WI38 (cell line): ENCODE data around the gene GAL.

Source experiments
- H3K4me3 ChIP-seq: 2 replicates; pipeline ENCODE4 v1.5.1; 2011; ENCODE audit warnings: low read depth, mild to moderate bottlenecking, control low read depth, low read length
- CTCF ChIP-seq: IDR thresholded peaks from 2 replicates; pipeline ENCODE4 v1.5.1; 2012; ENCODE audit warnings: low read depth, mild to moderate bottlenecking, control low read depth, low read length

GAL gene

GRCh38 chr11:68690671-68691401 lies 6.5 kb downstream of the GAL start:
- TF ChIP-seq CTCF: no peak
- H3K4me3 ChIP-seq: no peak overlapping the region

DNA sequence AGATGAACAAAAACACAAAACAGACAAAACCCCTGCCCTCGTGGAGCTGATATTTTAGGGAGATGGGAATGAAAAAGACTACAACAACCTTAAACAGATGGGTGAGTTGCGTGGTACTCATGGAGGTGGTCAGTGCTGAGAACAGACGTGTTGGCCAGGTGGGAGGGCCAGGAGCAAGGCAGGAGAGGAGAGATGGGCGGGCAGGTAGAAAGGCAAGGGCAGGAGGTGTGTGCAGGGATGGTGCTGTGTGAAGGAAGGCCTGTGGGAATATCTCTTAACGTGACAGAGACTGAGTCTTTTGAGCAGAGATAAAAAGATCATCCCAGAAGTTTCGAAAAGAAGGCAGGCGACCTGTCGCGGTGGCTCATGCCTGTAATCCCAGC lies 7.0 kb downstream of the GAL start:
- no peak for TF ChIP-seq CTCF
- H3K4me3 ChIP-seq: no peak overlapping the region

GRCh38 chr11:68692115-68692514 lies 7.8 kb downstream of the GAL start:
- no peak overlapping the region for H3K4me3 ChIP-seq

DNA sequence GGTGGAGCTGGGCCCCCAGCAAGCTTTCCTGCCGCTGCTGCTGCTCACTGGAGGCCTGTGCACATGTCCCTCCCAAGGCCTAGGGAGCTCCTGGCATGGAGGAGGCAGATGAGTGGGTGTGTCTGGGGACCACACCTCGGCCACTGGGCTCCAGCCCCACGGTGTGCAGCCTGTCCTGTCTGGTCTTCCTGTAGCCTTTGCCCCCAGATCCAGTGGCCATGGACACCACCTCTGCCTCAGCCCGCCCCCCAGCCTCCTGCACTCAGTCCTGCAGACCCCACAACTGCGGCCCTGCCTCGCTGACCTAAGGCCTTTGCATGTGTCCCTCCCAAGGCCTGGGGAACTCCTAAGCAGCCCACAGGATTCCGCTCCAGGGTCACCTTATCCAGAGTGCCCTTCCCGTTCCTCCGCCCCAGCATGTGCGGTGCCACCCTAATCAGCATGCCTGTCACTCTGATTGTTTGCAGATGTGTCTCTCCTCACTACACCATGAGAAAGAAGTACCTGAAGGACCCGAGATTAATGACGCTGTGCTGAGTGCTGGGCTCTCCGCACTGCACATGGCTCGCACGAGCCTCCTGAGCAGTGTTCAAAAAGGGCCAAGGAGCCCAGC lies 8.6 kb downstream of the GAL start:
- no peak for TF ChIP-seq CTCF
- no peak overlapping the region for H3K4me3 ChIP-seq

More at GRCh38 chr11:68692115-68692514, 7.8 kb downstream of the GAL start:
- TF ChIP-seq CTCF: no peak

DNA sequence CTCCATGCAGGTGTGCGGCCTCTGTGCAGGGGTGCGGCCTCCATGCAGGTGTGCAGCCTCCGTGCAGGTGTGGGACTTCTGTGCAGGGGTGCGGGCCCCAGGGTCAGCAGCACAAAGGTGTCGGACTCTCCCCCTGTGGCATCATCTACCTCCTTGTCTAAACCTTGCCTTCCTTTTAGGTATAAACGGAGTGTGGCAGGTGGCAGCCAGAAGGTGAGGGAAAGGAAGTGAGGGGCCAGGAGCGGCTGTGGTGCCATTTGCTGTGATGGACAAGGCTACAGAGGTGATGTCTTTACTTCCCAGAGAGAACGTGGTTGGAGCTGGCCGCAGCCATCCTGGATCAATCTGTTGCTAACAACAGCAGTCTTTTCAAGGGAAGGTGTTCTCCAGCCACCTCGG lies 9.1 kb downstream of the GAL start:
- TF ChIP-seq CTCF: no peak
- no peak overlapping the region for H3K4me3 ChIP-seq

DNA sequence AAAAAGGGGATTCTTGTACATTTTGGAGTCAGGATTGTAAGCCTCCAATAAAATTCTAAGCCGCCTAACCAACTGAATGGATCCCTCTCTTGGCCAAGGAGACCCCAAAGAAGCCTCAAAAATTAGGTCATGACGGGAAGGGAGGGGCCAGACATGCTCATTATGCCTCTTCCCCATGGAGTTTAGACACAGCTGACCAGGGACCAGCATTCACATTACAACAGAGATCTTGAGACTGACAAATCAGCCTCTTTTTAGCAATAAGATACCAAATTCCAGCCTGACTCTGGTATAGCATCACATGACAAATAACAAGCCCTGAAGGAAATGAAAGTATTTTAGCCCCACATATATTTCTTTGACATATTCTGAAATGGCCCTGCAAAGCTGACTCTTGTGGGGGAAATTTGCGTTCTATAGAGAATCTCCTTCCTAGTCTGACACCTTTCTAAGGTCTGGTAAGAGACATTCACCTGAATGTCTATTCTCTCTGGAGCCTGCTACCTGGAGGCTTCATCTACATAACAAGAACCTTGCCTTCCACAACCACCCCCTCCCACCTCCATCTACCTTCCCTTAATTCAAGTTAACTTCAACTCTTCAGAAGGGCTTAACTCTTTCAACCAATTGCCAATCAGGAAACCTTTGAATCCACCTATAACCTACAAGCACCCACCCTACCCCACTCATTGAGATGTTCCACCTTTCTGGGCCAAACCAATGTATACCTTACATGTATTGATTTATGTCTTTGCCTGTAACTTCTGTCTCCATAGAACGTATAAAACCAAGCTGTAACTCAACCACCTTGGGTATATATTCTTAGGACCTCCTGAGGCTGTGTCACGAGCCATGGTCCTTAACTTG lies 10.3 kb downstream of the GAL start:
- no peak overlapping the region for H3K4me3 ChIP-seq
- TF ChIP-seq CTCF: no peak

DNA sequence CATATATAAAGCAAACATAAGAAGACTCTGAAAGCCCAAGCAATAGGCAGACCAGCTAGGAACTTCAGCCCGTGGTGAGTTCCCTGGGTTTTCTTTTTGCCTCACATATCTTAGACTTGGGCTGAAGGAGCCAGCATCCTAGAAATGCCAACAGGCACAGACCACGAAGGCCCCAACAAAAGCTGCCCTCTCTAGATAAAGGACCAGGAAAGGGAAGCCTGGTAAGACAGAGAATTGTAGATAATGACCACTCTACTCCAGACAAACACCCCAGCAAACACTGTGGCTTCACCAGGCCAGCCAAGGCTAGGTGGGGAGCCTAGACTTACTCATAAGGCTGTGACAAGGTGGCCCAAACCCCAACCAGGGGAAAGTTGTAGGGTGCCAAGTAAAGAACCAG lies 11.2 kb downstream of the GAL start:
- no peak overlapping the region for H3K4me3 ChIP-seq
- no peak for TF ChIP-seq CTCF
